Activated naive CD8-positive, alpha-beta T cell (primary cell): ENCODE results near the gene MAMLD1.

ENCODE experiments used
- H3K27ac Mint-ChIP-seq: one replicate; pipeline ENCODE4 v1.8.0; 2021; ENCODE audit warnings: mixed read lengths
- H3K27me3 Mint-ChIP-seq: one replicate; pipeline ENCODE4 v1.8.0; 2021; ENCODE audit warnings: mixed read lengths
- H3K36me3 Mint-ChIP-seq: one replicate; pipeline ENCODE4 v1.8.0; 2021; ENCODE audit warnings: mixed read lengths
- H3K4me1 Mint-ChIP-seq: one replicate; pipeline ENCODE4 v1.8.0; 2021; ENCODE audit warnings: low read depth, mixed read lengths
- H3K4me3 Mint-ChIP-seq: one replicate; pipeline ENCODE4 v1.8.0; 2021; ENCODE audit warnings: mild to moderate bottlenecking, mixed read lengths
- H3K9me3 Mint-ChIP-seq: one replicate; pipeline ENCODE4 v1.8.0; 2021; ENCODE audit warnings: low read depth, mixed read lengths

The MAMLD1 gene

DNA sequence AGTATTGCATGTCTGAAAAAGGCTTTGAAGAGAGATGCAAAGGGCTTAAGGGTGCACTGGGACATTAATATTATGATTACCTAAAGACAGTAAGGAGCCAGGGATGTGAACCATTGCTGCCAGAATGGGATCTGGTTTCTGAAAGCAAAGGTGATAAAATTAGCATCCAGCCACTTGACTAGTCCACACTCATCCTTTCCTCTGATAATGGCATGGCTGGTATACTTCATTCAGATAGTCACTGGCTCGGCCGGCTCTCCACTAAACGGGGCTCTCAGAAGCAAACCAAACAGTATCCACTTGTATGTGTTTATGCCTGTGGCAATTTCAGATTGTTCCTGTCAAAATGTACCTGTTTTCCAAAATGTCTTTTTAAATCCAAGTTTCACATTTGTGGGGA lies 46.4 kb downstream of the MAMLD1 start:
- H3K27ac Mint-ChIP-seq: no peak overlapping the region
- no peaks in the 10 kb centered on the region for H3K9me3 Mint-ChIP-seq
- H3K4me3 Mint-ChIP-seq: no peak overlapping the region
- H3K4me1 Mint-ChIP-seq: peaks cover 13% of the 10 kb centered on the region
- no peaks in the 10 kb centered on the region for H3K27me3 Mint-ChIP-seq
- H3K36me3 Mint-ChIP-seq: no peaks in the 10 kb centered on the region

- peaks cover 13% of the 10 kb centered on the region for H3K4me1 Mint-ChIP-seq
- no peak overlapping the region for H3K27ac Mint-ChIP-seq
- H3K36me3 Mint-ChIP-seq: no peaks in the 10 kb centered on the region
- H3K4me3 Mint-ChIP-seq: no peak overlapping the region
- H3K27me3 Mint-ChIP-seq: no peaks in the 10 kb centered on the region
- H3K9me3 Mint-ChIP-seq: no peaks in the 10 kb centered on the region
Measured at GRCh38 chrX:150409964-150410363, 46.8 kb downstream of the MAMLD1 start.

- no peaks in the 10 kb centered on the region for H3K27me3 Mint-ChIP-seq
- H3K9me3 Mint-ChIP-seq: no peaks in the 10 kb centered on the region
- no peak overlapping the region for H3K27ac Mint-ChIP-seq
- peaks cover 13% of the 10 kb centered on the region for H3K4me1 Mint-ChIP-seq
- no peaks in the 10 kb centered on the region for H3K36me3 Mint-ChIP-seq
- H3K4me3 Mint-ChIP-seq: no peak overlapping the region
Measured at GRCh38 chrX:150410513-150410912, 47.4 kb downstream of the MAMLD1 start.

DNA sequence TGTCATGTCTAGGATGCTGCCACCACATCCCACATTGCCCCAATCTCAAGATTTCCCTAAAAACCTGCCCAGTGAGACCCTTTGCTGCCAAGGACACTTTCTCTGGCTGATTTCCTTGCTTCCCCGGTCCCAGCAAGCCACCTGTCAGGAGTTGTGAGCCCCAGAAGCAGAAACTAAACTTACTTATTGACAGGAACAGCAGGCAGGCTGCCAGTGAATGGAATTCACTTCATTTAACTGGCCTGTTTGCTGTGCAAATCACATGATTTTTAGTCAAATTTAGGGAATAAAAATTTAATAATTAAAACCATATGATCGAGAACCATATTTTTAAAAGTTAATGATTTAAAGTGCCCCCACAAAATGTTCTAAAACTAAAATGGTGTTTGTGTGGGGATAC lies 48.5 kb downstream of the MAMLD1 start:
- H3K36me3 Mint-ChIP-seq: no peaks in the 10 kb centered on the region
- no peak overlapping the region for H3K27ac Mint-ChIP-seq
- no peaks in the 10 kb centered on the region for H3K9me3 Mint-ChIP-seq
- H3K4me3 Mint-ChIP-seq: no peak overlapping the region
- peaks cover 11% of the 10 kb centered on the region for H3K4me1 Mint-ChIP-seq
- H3K27me3 Mint-ChIP-seq: no peaks in the 10 kb centered on the region

DNA sequence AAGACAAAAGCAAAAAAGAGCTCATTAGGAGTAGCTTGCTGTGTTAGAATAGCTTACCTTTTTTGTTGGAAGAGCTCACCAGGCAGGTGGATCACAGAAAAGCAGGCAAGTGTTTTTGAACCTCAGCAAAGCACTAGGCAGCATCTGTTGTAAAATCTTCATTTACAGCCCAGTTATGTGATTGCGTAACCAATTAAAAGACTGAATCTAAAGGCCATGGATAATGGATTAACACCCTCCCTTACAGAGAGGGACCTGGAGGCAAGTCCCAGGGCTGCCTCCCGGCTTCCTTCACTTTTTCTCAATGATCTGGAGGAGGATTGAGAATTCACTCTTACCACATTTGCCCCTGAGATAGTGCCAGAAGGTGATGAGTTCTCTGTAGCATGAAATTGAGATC lies 51.1 kb downstream of the MAMLD1 start:
- no peak overlapping the region for H3K4me3 Mint-ChIP-seq
- H3K27me3 Mint-ChIP-seq: no peaks in the 10 kb centered on the region
- H3K9me3 Mint-ChIP-seq: no peaks in the 10 kb centered on the region
- H3K36me3 Mint-ChIP-seq: no peaks in the 10 kb centered on the region
- H3K27ac Mint-ChIP-seq: no peak overlapping the region
- H3K4me1 Mint-ChIP-seq: peaks cover 11% of the 10 kb centered on the region

- Mint-ChIP-seq H3K4me1 (no peaks in the 10 kb centered on the region), H3K36me3 (no peaks in the 10 kb centered on the region), H3K9me3 (no peaks in the 10 kb centered on the region), H3K27ac (no peak overlapping the region), H3K4me3 (no peak overlapping the region), H3K27me3 (no peaks in the 10 kb centered on the region)
Measured at GRCh38 chrX:150416469-150416868, 53.4 kb downstream of the MAMLD1 start.

DNA sequence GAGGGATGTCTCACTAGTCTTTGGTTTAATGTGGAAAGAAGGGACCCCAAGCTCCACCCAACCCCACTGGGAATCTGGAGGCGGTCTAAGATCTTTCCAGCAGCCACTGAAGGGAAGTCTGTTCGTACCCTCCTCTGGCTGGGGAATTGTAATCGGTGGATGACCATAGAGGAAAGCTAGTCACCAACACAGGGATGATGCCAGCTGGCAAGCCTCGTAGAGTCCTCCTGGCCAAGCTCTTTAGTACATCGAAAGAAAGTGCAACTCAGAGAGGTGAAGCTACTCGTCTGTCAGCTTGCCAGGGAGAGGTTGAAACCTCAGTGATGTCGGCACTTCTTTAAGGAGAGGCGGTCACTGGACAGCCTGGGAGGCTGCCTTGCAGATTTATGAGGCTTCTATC lies 58.7 kb downstream of the MAMLD1 start:
- H3K27ac Mint-ChIP-seq: no peak overlapping the region
- H3K36me3 Mint-ChIP-seq: no peaks in the 10 kb centered on the region
- H3K9me3 Mint-ChIP-seq: no peaks in the 10 kb centered on the region
- H3K4me1 Mint-ChIP-seq: no peaks in the 10 kb centered on the region
- no peak overlapping the region for H3K4me3 Mint-ChIP-seq
- no peaks in the 10 kb centered on the region for H3K27me3 Mint-ChIP-seq

GRCh38 chrX:150429594-150429993 lies 66.5 kb downstream of the MAMLD1 start:
- Mint-ChIP-seq H3K27me3 (no peaks in the 10 kb centered on the region), H3K4me3 (no peak overlapping the region), H3K9me3 (no peaks in the 10 kb centered on the region), H3K36me3 (no peaks in the 10 kb centered on the region), H3K27ac (no peak overlapping the region), H3K4me1 (no peaks in the 10 kb centered on the region)

GRCh38 chrX:150436195-150436594 lies 73.1 kb downstream of the MAMLD1 start:
- H3K27me3 Mint-ChIP-seq: no peaks in the 10 kb centered on the region
- H3K27ac Mint-ChIP-seq: no peak overlapping the region
- H3K4me1 Mint-ChIP-seq: no peaks in the 10 kb centered on the region
- no peak overlapping the region for H3K4me3 Mint-ChIP-seq
- no peaks in the 10 kb centered on the region for H3K9me3 Mint-ChIP-seq
- no peaks in the 10 kb centered on the region for H3K36me3 Mint-ChIP-seq

DNA sequence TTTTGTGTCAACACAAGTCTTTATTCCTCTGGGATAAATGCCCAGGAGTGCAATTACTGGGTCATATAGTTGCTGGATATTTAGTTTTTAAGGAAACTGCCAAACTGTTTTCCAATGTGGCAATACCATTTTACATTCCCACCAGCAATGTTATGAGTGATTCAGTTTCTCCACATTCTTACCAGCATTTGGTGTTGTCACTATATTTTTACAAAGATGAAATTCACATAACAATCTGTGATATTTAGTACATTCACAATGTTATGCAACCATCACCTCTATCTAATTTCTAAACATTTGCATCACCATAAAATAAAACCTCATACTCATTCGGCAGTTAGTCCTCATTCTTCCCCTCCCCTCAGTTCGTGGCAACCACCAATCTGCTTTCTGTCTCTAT lies 75.0 kb downstream of the MAMLD1 start:
- Mint-ChIP-seq H3K27ac (no peak overlapping the region), H3K9me3 (peaks cover 3% of the 10 kb centered on the region), H3K27me3 (no peaks in the 10 kb centered on the region), H3K36me3 (peaks cover 2% of the 10 kb centered on the region), H3K4me3 (no peak overlapping the region), H3K4me1 (no peaks in the 10 kb centered on the region)

DNA sequence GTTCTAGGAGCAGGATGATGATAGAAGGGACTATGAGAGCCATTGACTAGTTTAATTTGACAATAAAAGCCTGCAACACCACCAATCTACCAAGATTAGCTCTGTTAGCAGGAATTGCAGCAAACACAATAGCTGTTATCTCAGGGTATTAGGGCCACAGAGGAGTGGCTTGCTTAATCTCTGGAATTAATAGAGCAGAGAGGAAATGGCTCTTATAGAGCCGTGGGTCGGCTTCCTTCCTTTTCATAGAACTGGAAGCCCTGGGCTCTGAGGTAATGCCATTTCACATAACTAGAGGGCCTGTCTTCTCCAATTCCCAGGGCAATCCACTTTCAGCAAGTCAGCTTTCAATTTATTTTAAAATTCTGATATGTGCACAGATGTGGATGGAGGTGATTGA lies 83.0 kb downstream of the MAMLD1 start:
- no peak overlapping the region for H3K4me3 Mint-ChIP-seq
- H3K27ac Mint-ChIP-seq: no peak overlapping the region
- no peaks in the 10 kb centered on the region for H3K27me3 Mint-ChIP-seq
- H3K4me1 Mint-ChIP-seq: peaks cover 8% of the 10 kb centered on the region
- H3K9me3 Mint-ChIP-seq: peaks cover 3% of the 10 kb centered on the region
- H3K36me3 Mint-ChIP-seq: peaks cover 2% of the 10 kb centered on the region

GRCh38 chrX:150446995-150447394 lies 83.9 kb downstream of the MAMLD1 start:
- Mint-ChIP-seq H3K27me3 (no peaks in the 10 kb centered on the region), H3K36me3 (peaks cover 2% of the 10 kb centered on the region), H3K4me3 (no peak overlapping the region), H3K4me1 (peaks cover 12% of the 10 kb centered on the region), H3K9me3 (peaks cover 3% of the 10 kb centered on the region), H3K27ac (no peak overlapping the region)

- no peak overlapping the region for H3K27ac Mint-ChIP-seq
- H3K9me3 Mint-ChIP-seq: no peaks in the 10 kb centered on the region
- no peak overlapping the region for H3K4me3 Mint-ChIP-seq
- peaks cover 12% of the 10 kb centered on the region for H3K4me1 Mint-ChIP-seq
- H3K27me3 Mint-ChIP-seq: no peaks in the 10 kb centered on the region
- H3K36me3 Mint-ChIP-seq: peaks cover 3% of the 10 kb centered on the region
Measured at GRCh38 chrX:150449313-150449712, 86.2 kb downstream of the MAMLD1 start.

DNA sequence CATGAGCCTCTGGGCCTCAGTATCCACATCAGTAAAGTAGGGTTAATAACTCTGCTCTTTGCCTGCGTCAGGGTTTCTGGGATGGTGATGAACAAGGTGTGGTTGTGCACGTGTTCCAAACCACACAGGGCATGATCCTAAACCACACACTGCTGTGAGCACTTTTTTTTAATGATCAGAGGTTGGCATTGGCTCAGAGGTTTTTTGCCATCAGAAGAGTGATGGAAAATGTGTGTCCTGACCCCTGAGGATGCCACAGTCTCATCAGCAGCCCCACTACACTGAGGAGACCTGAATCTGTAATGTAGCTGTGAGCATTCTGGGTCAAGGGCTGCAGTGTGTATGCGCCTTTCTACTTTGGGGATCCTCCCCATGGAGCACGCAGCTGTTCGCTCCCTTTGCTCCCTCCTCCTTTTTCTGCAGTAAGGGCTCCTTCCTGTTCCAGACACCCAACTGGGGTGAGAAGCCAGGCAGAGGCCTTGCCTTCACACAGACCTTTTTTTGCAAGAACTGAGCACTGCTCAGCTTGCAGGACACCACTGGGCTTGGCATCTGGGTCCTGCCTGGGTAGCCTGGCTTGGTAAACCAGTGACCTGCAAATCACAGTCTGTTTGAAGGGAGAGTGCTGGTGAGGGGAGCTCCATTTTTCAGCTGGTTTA lies 87.5 kb downstream of the MAMLD1 start:
- no peak overlapping the region for H3K27ac Mint-ChIP-seq
- peaks cover 3% of the 10 kb centered on the region for H3K36me3 Mint-ChIP-seq
- H3K27me3 Mint-ChIP-seq: no peaks in the 10 kb centered on the region
- H3K4me3 Mint-ChIP-seq: no peak overlapping the region
- no peaks in the 10 kb centered on the region for H3K9me3 Mint-ChIP-seq
- peaks cover 12% of the 10 kb centered on the region for H3K4me1 Mint-ChIP-seq

DNA sequence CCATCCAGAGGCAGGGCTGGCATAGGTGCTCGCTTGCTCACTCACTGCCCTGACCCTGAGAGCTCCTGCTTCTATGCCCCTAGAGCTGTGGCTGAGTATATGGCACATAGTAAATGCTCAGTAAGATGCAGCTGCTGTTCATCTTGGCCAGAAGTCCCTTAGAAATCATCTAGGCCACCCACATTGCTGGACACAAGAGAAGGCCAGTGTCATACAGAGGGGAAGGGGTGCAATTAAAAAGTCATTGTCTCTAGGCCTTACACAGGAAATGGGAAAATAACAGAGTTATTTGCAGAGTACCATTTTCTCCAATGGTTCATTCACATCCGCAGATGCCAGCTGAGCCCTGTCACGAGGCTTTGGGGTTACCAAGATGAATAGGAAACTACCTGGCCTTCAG lies 88.8 kb downstream of the MAMLD1 start:
- Mint-ChIP-seq H3K9me3 (no peaks in the 10 kb centered on the region), H3K4me3 (no peak overlapping the region), H3K27me3 (no peaks in the 10 kb centered on the region), H3K4me1 (peaks cover 12% of the 10 kb centered on the region), H3K36me3 (peaks cover 3% of the 10 kb centered on the region), H3K27ac (no peak overlapping the region)

GRCh38 chrX:150454083-150454482 lies 91.0 kb downstream of the MAMLD1 start:
- H3K36me3 Mint-ChIP-seq: peaks cover 3% of the 10 kb centered on the region
- peaks cover 18% of the 10 kb centered on the region for H3K4me1 Mint-ChIP-seq
- no peak overlapping the region for H3K27ac Mint-ChIP-seq
- H3K4me3 Mint-ChIP-seq: no peak overlapping the region
- no peaks in the 10 kb centered on the region for H3K9me3 Mint-ChIP-seq
- H3K27me3 Mint-ChIP-seq: no peaks in the 10 kb centered on the region
